ENCODE results near the gene ADRB2.

The ADRB2 gene

GRCh38 chr5:148831590-148832565, 5.5 kb downstream of the ADRB2 start:
- H3K27me3 ChIP-seq (ENCODE audit: control insufficient read depth, insufficient read depth, low read length): peaks cover 16% of the 10 kb centered on the region
- no peaks in the 10 kb centered on the region for H3K4me1 ChIP-seq (ENCODE audit: control insufficient read depth, insufficient read depth, low read length)
- no peak overlapping the region for H3K9ac ChIP-seq (ENCODE audit: low read depth, low read length)
- no peak overlapping the region for H3K27ac ChIP-seq (ENCODE audit: low read depth, low read length)
- H3K36me3 ChIP-seq (ENCODE audit: control insufficient read depth, insufficient read depth, low read length): no peaks in the 10 kb centered on the region
- no peak overlapping the region for H3K4me3 ChIP-seq (ENCODE audit: low read depth, low read length)
- no peaks in the 10 kb centered on the region for H3K9me3 ChIP-seq (ENCODE audit: control insufficient read depth, insufficient read depth, low read length)

- Histone ChIP-seq H3K4me3 (ENCODE audit: low read depth, low read length) (no peak overlapping the region), H3K4me1 (ENCODE audit: control insufficient read depth, insufficient read depth, low read length) (no peaks in the 10 kb centered on the region), H3K36me3 (ENCODE audit: control insufficient read depth, insufficient read depth, low read length) (no peaks in the 10 kb centered on the region), H3K27ac (ENCODE audit: low read depth, low read length) (no peak overlapping the region), H3K9ac (ENCODE audit: low read depth, low read length) (no peak overlapping the region), H3K9me3 (ENCODE audit: control insufficient read depth, insufficient read depth, low read length) (no peaks in the 10 kb centered on the region), H3K27me3 (ENCODE audit: control insufficient read depth, insufficient read depth, low read length) (peaks cover 5% of the 10 kb centered on the region; the same call in 1 of the 2 replicates)
Measured at GRCh38 chr5:148833122-148833521, 6.7 kb downstream of the ADRB2 start.

GRCh38 chr5:148833925-148834324, 7.5 kb downstream of the ADRB2 start:
- H3K27me3 ChIP-seq (ENCODE audit: control insufficient read depth, insufficient read depth, low read length): no peaks in the 10 kb centered on the region
- no peaks in the 10 kb centered on the region for H3K9me3 ChIP-seq (ENCODE audit: control insufficient read depth, insufficient read depth, low read length)
- H3K4me3 ChIP-seq (ENCODE audit: low read depth, low read length): no peak overlapping the region
- H3K4me1 ChIP-seq (ENCODE audit: control insufficient read depth, insufficient read depth, low read length): no peaks in the 10 kb centered on the region
- no peak overlapping the region for H3K27ac ChIP-seq (ENCODE audit: low read depth, low read length)
- no peaks in the 10 kb centered on the region for H3K36me3 ChIP-seq (ENCODE audit: control insufficient read depth, insufficient read depth, low read length)
- no peak overlapping the region for H3K9ac ChIP-seq (ENCODE audit: low read depth, low read length)

- H3K4me1 ChIP-seq (ENCODE audit: control insufficient read depth, insufficient read depth, low read length): no peaks in the 10 kb centered on the region
- no peaks in the 10 kb centered on the region for H3K9me3 ChIP-seq (ENCODE audit: control insufficient read depth, insufficient read depth, low read length)
- no peak overlapping the region for H3K27ac ChIP-seq (ENCODE audit: low read depth, low read length)
- H3K9ac ChIP-seq (ENCODE audit: low read depth, low read length): no peak overlapping the region
- H3K4me3 ChIP-seq (ENCODE audit: low read depth, low read length): no peak overlapping the region
- no peaks in the 10 kb centered on the region for H3K27me3 ChIP-seq (ENCODE audit: control insufficient read depth, insufficient read depth, low read length)
- no peaks in the 10 kb centered on the region for H3K36me3 ChIP-seq (ENCODE audit: control insufficient read depth, insufficient read depth, low read length)
Measured at GRCh38 chr5:148834689-148835088, 8.3 kb downstream of the ADRB2 start.

DNA sequence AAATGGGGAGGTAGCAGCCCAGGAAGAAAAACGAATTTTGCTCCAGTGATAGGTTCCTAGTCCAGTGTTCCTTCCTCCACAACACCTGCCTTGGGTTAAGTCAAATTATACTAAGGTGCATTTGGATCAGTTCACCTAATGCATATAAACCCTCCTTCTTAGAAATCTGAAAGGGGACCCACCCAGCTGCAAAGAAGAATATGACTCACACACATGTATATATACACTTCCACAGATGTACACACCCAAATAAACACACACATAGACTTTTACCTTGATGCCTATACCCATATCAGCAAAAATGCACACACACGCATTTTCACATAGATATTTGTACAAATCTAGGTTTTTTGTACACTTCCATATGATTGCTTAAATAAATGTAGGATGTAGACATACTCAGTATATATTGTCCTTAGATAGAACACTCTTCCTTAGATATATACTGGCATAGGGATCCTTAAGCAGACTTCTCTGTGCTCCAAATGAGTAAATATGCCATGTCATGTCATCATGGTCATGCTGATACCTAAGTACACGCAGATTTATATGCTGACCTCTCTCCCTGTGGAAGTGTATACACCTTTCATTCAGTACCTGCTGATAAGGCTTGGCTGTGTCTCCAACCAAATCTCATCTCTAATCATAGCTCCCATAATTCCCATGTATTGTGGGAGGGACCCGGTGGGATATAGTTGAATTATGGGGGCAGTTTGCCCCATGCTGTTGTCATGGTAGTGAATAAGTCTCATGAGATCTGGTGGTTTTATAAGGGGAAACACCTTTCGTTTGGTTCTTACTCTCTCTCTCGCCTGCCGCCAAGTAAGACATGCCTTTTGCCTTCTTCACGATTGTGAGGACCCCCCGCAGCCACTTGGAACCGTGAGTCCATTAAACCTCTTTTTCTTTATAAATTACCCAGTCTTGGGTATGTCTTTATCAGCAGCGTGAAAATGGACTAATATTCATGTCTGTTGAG, 10.2 kb downstream of the ADRB2 start:
- H3K36me3 ChIP-seq (ENCODE audit: control insufficient read depth, insufficient read depth, low read length): no peaks in the 10 kb centered on the region
- no peak overlapping the region for H3K9ac ChIP-seq (ENCODE audit: low read depth, low read length)
- no peaks in the 10 kb centered on the region for H3K9me3 ChIP-seq (ENCODE audit: control insufficient read depth, insufficient read depth, low read length)
- H3K4me1 ChIP-seq (ENCODE audit: control insufficient read depth, insufficient read depth, low read length): no peaks in the 10 kb centered on the region
- no peaks in the 10 kb centered on the region for H3K27me3 ChIP-seq (ENCODE audit: control insufficient read depth, insufficient read depth, low read length)
- H3K4me3 ChIP-seq (ENCODE audit: low read depth, low read length): no peak overlapping the region
- no peak overlapping the region for H3K27ac ChIP-seq (ENCODE audit: low read depth, low read length)

GRCh38 chr5:148837383-148837782, 11.0 kb downstream of the ADRB2 start:
- Histone ChIP-seq H3K9me3 (ENCODE audit: control insufficient read depth, insufficient read depth, low read length) (no peaks in the 10 kb centered on the region), H3K4me1 (ENCODE audit: control insufficient read depth, insufficient read depth, low read length) (no peaks in the 10 kb centered on the region), H3K27ac (ENCODE audit: low read depth, low read length) (no peak overlapping the region), H3K4me3 (ENCODE audit: low read depth, low read length) (no peak overlapping the region), H3K27me3 (ENCODE audit: control insufficient read depth, insufficient read depth, low read length) (no peaks in the 10 kb centered on the region), H3K36me3 (ENCODE audit: control insufficient read depth, insufficient read depth, low read length) (no peaks in the 10 kb centered on the region), H3K9ac (ENCODE audit: low read depth, low read length) (no peak overlapping the region)

GRCh38 chr5:148838357-148838756, 11.9 kb downstream of the ADRB2 start:
- Histone ChIP-seq H3K27me3 (ENCODE audit: control insufficient read depth, insufficient read depth, low read length) (no peaks in the 10 kb centered on the region), H3K4me3 (ENCODE audit: low read depth, low read length) (no peak overlapping the region), H3K9me3 (ENCODE audit: control insufficient read depth, insufficient read depth, low read length) (no peaks in the 10 kb centered on the region), H3K9ac (ENCODE audit: low read depth, low read length) (no peak overlapping the region), H3K4me1 (ENCODE audit: control insufficient read depth, insufficient read depth, low read length) (no peaks in the 10 kb centered on the region), H3K36me3 (ENCODE audit: control insufficient read depth, insufficient read depth, low read length) (no peaks in the 10 kb centered on the region), H3K27ac (ENCODE audit: low read depth, low read length) (no peak overlapping the region)

- no peaks in the 10 kb centered on the region for H3K4me1 ChIP-seq (ENCODE audit: control insufficient read depth, insufficient read depth, low read length)
- no peaks in the 10 kb centered on the region for H3K9me3 ChIP-seq (ENCODE audit: control insufficient read depth, insufficient read depth, low read length)
- H3K9ac ChIP-seq (ENCODE audit: low read depth, low read length): no peak overlapping the region
- no peaks in the 10 kb centered on the region for H3K27me3 ChIP-seq (ENCODE audit: control insufficient read depth, insufficient read depth, low read length)
- no peaks in the 10 kb centered on the region for H3K36me3 ChIP-seq (ENCODE audit: control insufficient read depth, insufficient read depth, low read length)
- no peak overlapping the region for H3K27ac ChIP-seq (ENCODE audit: low read depth, low read length)
- no peak overlapping the region for H3K4me3 ChIP-seq (ENCODE audit: low read depth, low read length)
Measured at GRCh38 chr5:148839960-148840359, 13.5 kb downstream of the ADRB2 start.

DNA sequence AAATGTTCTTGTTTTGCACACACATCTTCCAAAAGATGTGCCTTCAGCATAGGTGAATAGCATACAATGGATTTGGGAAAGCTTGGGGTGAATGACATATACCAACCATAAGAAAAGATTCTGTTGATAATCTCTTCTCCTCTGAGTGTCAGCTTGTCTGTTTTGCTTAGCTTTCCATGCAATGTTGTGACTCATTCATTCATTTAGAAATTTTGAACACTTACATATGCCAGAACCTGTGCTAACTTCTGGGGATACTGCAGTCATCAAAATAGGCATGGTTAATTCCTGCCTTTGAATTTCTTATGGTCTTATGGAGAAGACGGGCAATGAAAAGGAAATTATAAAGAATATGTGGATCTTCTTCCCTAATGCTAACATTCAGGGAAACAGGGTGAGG, 14.1 kb downstream of the ADRB2 start:
- H3K36me3 ChIP-seq (ENCODE audit: control insufficient read depth, insufficient read depth, low read length): no peaks in the 10 kb centered on the region
- H3K27ac ChIP-seq (ENCODE audit: low read depth, low read length): no peak overlapping the region
- H3K9me3 ChIP-seq (ENCODE audit: control insufficient read depth, insufficient read depth, low read length): no peaks in the 10 kb centered on the region
- no peaks in the 10 kb centered on the region for H3K27me3 ChIP-seq (ENCODE audit: control insufficient read depth, insufficient read depth, low read length)
- no peak overlapping the region for H3K9ac ChIP-seq (ENCODE audit: low read depth, low read length)
- no peaks in the 10 kb centered on the region for H3K4me1 ChIP-seq (ENCODE audit: control insufficient read depth, insufficient read depth, low read length)
- no peak overlapping the region for H3K4me3 ChIP-seq (ENCODE audit: low read depth, low read length)

- no peak overlapping the region for H3K4me3 ChIP-seq (ENCODE audit: low read depth, low read length)
- no peak overlapping the region for H3K9ac ChIP-seq (ENCODE audit: low read depth, low read length)
- H3K9me3 ChIP-seq (ENCODE audit: control insufficient read depth, insufficient read depth, low read length): no peaks in the 10 kb centered on the region
- H3K4me1 ChIP-seq (ENCODE audit: control insufficient read depth, insufficient read depth, low read length): no peaks in the 10 kb centered on the region
- H3K27me3 ChIP-seq (ENCODE audit: control insufficient read depth, insufficient read depth, low read length): no peaks in the 10 kb centered on the region
- no peaks in the 10 kb centered on the region for H3K36me3 ChIP-seq (ENCODE audit: control insufficient read depth, insufficient read depth, low read length)
- no peak overlapping the region for H3K27ac ChIP-seq (ENCODE audit: low read depth, low read length)
Measured at GRCh38 chr5:148841519-148841918, 15.1 kb downstream of the ADRB2 start.

DNA sequence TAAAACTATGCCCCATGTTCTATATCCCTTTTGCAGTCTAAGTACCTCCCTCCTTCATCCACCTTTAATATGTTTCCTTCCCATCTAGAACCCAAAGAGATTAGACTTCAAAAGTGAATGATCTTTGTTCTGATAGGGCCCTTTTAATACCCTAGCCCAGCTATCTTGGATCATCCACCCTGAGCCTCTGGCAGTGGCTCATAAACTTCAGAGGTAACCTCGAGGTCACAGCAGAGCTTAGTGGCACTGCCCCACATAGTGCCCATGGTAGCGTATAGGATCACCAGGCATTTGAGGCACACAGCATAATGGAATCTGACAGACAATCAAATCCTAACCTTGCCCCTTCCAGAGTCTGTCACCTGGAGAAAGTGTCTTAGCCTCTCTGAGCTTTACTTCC, 15.8 kb downstream of the ADRB2 start:
- Histone ChIP-seq H3K27me3 (ENCODE audit: control insufficient read depth, insufficient read depth, low read length) (no peaks in the 10 kb centered on the region), H3K4me1 (ENCODE audit: control insufficient read depth, insufficient read depth, low read length) (no peaks in the 10 kb centered on the region), H3K27ac (ENCODE audit: low read depth, low read length) (no peak overlapping the region), H3K9ac (ENCODE audit: low read depth, low read length) (no peak overlapping the region), H3K36me3 (ENCODE audit: control insufficient read depth, insufficient read depth, low read length) (no peaks in the 10 kb centered on the region), H3K9me3 (ENCODE audit: control insufficient read depth, insufficient read depth, low read length) (no peaks in the 10 kb centered on the region), H3K4me3 (ENCODE audit: low read depth, low read length) (no peak overlapping the region)
